Astrocyte (in vitro differentiated cells and primary cell): Measurements from ENCODE around the gene RPS10. TPM values are rescaled to one million over a fixed set of nuclear protein-coding genes. Genes with fewer than 3 reads are reported as not detected.

Experiments
- DNase-seq: peaks from one replicate; pipeline ENCODE4 v3.0.0-alpha.2; 2010; ENCODE audit warnings: low read depth
- FAIRE-seq: peaks from 2 replicates; lab custom pipeline; 2011; peaks lifted over from hg19 to GRCh38; lab: Jason Lieb, UNC
- H2AFZ ChIP-seq: 2 replicates; pipeline ENCODE4 v1.6.0; 2012; ENCODE audit warnings: low read depth, low read length, inconsistent platforms
- H3K27ac ChIP-seq: 2 replicates; pipeline ENCODE4 v1.5.1; 2011; ENCODE audit warnings: low read depth, low read length, inconsistent platforms
- H3K27me3 ChIP-seq: 2 replicates; pipeline ENCODE4 v1.6.0; 2011; ENCODE audit warnings: low read length, inconsistent platforms; ENCODE audit not compliant: insufficient read depth
- H3K36me3 ChIP-seq: 2 replicates; pipeline ENCODE4 v1.5.1; 2011; ENCODE audit warnings: low read length, inconsistent platforms; ENCODE audit not compliant: insufficient read depth
- H3K4me1 ChIP-seq: 2 replicates; pipeline ENCODE4 v1.5.1; 2011; ENCODE audit warnings: low read length, inconsistent platforms; ENCODE audit not compliant: insufficient read depth
- H3K4me2 ChIP-seq: 2 replicates; pipeline ENCODE4 v1.6.0; 2012; ENCODE audit warnings: low read length, inconsistent platforms
- H3K4me3 ChIP-seq: 2 replicates; pipeline ENCODE4 v1.5.1; 2011; ENCODE audit warnings: low read depth, mild to moderate bottlenecking, low read length, inconsistent platforms; ENCODE audit not compliant: insufficient read depth
- H3K79me2 ChIP-seq: 2 replicates; pipeline ENCODE4 v1.6.0; 2012; ENCODE audit warnings: mild to moderate bottlenecking, low read length, inconsistent platforms; ENCODE audit not compliant: insufficient read depth
- H3K9ac ChIP-seq: 2 replicates; pipeline ENCODE4 v1.6.0; 2012; ENCODE audit warnings: mild to moderate bottlenecking, low read length, inconsistent platforms
- H3K9me3 ChIP-seq: 2 replicates; pipeline ENCODE4 v1.5.1; 2012; ENCODE audit warnings: low read depth, mild to moderate bottlenecking, low read length, inconsistent platforms; ENCODE audit not compliant: insufficient read depth
- H4K20me1 ChIP-seq: 2 replicates; pipeline ENCODE4 v1.6.0; 2012; ENCODE audit warnings: low read length, inconsistent platforms; ENCODE audit not compliant: insufficient read depth
- H3K27ac Mint-ChIP-seq: one replicate; pipeline ENCODE4 v1.8.0; 2021; ENCODE audit warnings: mild to moderate bottlenecking, mixed read lengths; ENCODE audit not compliant: unreplicated experiment
- H3K27me3 Mint-ChIP-seq: one replicate; pipeline ENCODE4 v1.8.0; 2021; ENCODE audit warnings: low read depth, mixed read lengths; ENCODE audit not compliant: unreplicated experiment
- H3K36me3 Mint-ChIP-seq: one replicate; pipeline ENCODE4 v1.8.0; 2021; ENCODE audit warnings: low read depth, mixed read lengths; ENCODE audit not compliant: unreplicated experiment
- H3K4me1 Mint-ChIP-seq: one replicate; pipeline ENCODE4 v1.8.0; 2021; ENCODE audit warnings: low read depth, mixed read lengths; ENCODE audit not compliant: unreplicated experiment
- H3K4me3 Mint-ChIP-seq: one replicate; pipeline ENCODE4 v1.8.0; 2021; ENCODE audit warnings: mild to moderate bottlenecking, moderate library complexity, mixed read lengths; ENCODE audit not compliant: unreplicated experiment
- H3K9me3 Mint-ChIP-seq: one replicate; pipeline ENCODE4 v1.8.0; 2021; ENCODE audit warnings: mild to moderate bottlenecking, mixed read lengths; ENCODE audit not compliant: unreplicated experiment
- CTCF ChIP-seq: IDR thresholded peaks from 2 replicates; pipeline ENCODE4 v1.5.1; 2011; ENCODE audit warnings: low read depth, mild to moderate bottlenecking, inconsistent platforms, low read length, moderate library complexity; ENCODE audit not compliant: insufficient read depth
- EZH2 ChIP-seq: IDR thresholded peaks from 2 replicates; pipeline ENCODE4 v1.6.1; 2012; ENCODE audit warnings: mild to moderate bottlenecking, low read length, inconsistent platforms; ENCODE audit not compliant: insufficient read depth
- total RNA-seq: library from RNA; stranded (reverse); gene quantifications from 2 replicates; pipeline ENCODE4 v1.2.1, GENCODE V29; 2021

Gene RPS10
- total RNA-seq, 1 donor from 2014 or later: 1,326 TPM

- H3K27ac Mint-ChIP-seq: peak overlapping the region; percentile 10
These were observed 7.5 kb downstream of the RPS10 start for GRCh38 chr6:34418367-34418766.

GRCh38 chr6:34416877-34417371 is 8.9 kb downstream of the RPS10 start:
- no peak overlapping the region for H3K27ac Mint-ChIP-seq
- H3K27me3 ChIP-seq: no peaks in the 10 kb centered on the region
- no peaks in the 10 kb centered on the region for H3K4me1 ChIP-seq
- peaks cover 48% of the 10 kb centered on the region for H3K36me3 ChIP-seq
- TF ChIP-seq EZH2 (no peak), CTCF (no peak)
- H4K20me1 ChIP-seq: peaks cover 67% of the 10 kb centered on the region
- H3K4me3 ChIP-seq: no peak overlapping the region
- DNase-seq (no peak), FAIRE-seq (no peak)
- H2AFZ ChIP-seq: no peak overlapping the region
- no peak overlapping the region for H3K27ac ChIP-seq
- H3K79me2 ChIP-seq: peaks cover 20% of the 10 kb centered on the region
- H3K9me3 ChIP-seq: no peaks in the 10 kb centered on the region
- no peaks in the 10 kb centered on the region for H3K27me3 Mint-ChIP-seq
- no peak overlapping the region for H3K4me3 Mint-ChIP-seq
- peaks cover 8% of the 10 kb centered on the region for H3K4me1 Mint-ChIP-seq
- H3K9me3 Mint-ChIP-seq: peaks cover 2% of the 10 kb centered on the region
- H3K36me3 Mint-ChIP-seq: peaks cover 22% of the 10 kb centered on the region
- no peak overlapping the region for H3K4me2 ChIP-seq
- no peak overlapping the region for H3K9ac ChIP-seq

More at GRCh38 chr6:34418367-34418766, 7.5 kb downstream of the RPS10 start:
- H3K4me3 Mint-ChIP-seq: no peak overlapping the region
- no peak overlapping the region for H2AFZ ChIP-seq
- FAIRE-seq (no peak), DNase-seq (no peak)
- H3K4me2 ChIP-seq: no peak overlapping the region
- H3K36me3 ChIP-seq: peaks cover 60% of the 10 kb centered on the region
- H3K27ac ChIP-seq: no peak overlapping the region
- peaks cover 14% of the 10 kb centered on the region for H3K4me1 Mint-ChIP-seq
- H3K9ac ChIP-seq: peak overlapping the region; percentile 16
- no peaks in the 10 kb centered on the region for H3K27me3 ChIP-seq
- no peak overlapping the region for H3K4me3 ChIP-seq
- TF ChIP-seq EZH2: no peak
- TF ChIP-seq CTCF: no peak
- H3K36me3 Mint-ChIP-seq: peaks cover 24% of the 10 kb centered on the region
- H3K79me2 ChIP-seq: peaks cover 35% of the 10 kb centered on the region
- peaks cover 81% of the 10 kb centered on the region for H4K20me1 ChIP-seq
- H3K27me3 Mint-ChIP-seq: no peaks in the 10 kb centered on the region
- no peaks in the 10 kb centered on the region for H3K9me3 Mint-ChIP-seq
- H3K4me1 ChIP-seq: peaks cover 4% of the 10 kb centered on the region
- no peaks in the 10 kb centered on the region for H3K9me3 ChIP-seq

GRCh38 chr6:34414999-34415858 is 10.6 kb downstream of the RPS10 start:
- Histone ChIP-seq H4K20me1 (peaks cover 52% of the 10 kb centered on the region), H3K27ac (no peak overlapping the region)
- FAIRE-seq: no peak

More at GRCh38 chr6:34414999-34415858, 10.6 kb downstream of the RPS10 start:
- H3K27ac Mint-ChIP-seq: no peak overlapping the region
- peaks cover 2% of the 10 kb centered on the region for H3K9me3 Mint-ChIP-seq
- Histone ChIP-seq H2AFZ (no peak overlapping the region), H3K9me3 (no peaks in the 10 kb centered on the region), H3K27me3 (no peaks in the 10 kb centered on the region), H3K9ac (no peak overlapping the region), H3K4me1 (no peaks in the 10 kb centered on the region), H3K4me3 (no peak overlapping the region), H3K79me2 (peaks cover 10% of the 10 kb centered on the region), H3K4me2 (no peak overlapping the region), H3K36me3 (peaks cover 36% of the 10 kb centered on the region)
- no peak overlapping the region for H3K4me3 Mint-ChIP-seq
- H3K27me3 Mint-ChIP-seq: no peaks in the 10 kb centered on the region
- H3K4me1 Mint-ChIP-seq: peaks cover 5% of the 10 kb centered on the region
- TF ChIP-seq CTCF: peak; percentile 52
- TF ChIP-seq EZH2: no peak
- peaks cover 22% of the 10 kb centered on the region for H3K36me3 Mint-ChIP-seq
- peak; percentile 62 for DNase-seq
